Stimulated activated naive CD4-positive, alpha-beta T cell treated with Interleukin-2 at 50 U/mL for 16 hours (primary cell): ENCODE results near the gene ENTPD6.
A peak's percentile ranks its signal among the peaks of the same experiment; 100 is the strongest.
"Not testable (repeated sequence)": the region's sequence is repeated elsewhere in the genome, so short reads cannot be mapped to it uniquely, and the experiment has no call there.

Experiments
- DNase-seq: peaks from one replicate; lab custom pipeline; 2025; lab: John Stamatoyannopoulos, UW

The ENTPD6 gene

DNA sequence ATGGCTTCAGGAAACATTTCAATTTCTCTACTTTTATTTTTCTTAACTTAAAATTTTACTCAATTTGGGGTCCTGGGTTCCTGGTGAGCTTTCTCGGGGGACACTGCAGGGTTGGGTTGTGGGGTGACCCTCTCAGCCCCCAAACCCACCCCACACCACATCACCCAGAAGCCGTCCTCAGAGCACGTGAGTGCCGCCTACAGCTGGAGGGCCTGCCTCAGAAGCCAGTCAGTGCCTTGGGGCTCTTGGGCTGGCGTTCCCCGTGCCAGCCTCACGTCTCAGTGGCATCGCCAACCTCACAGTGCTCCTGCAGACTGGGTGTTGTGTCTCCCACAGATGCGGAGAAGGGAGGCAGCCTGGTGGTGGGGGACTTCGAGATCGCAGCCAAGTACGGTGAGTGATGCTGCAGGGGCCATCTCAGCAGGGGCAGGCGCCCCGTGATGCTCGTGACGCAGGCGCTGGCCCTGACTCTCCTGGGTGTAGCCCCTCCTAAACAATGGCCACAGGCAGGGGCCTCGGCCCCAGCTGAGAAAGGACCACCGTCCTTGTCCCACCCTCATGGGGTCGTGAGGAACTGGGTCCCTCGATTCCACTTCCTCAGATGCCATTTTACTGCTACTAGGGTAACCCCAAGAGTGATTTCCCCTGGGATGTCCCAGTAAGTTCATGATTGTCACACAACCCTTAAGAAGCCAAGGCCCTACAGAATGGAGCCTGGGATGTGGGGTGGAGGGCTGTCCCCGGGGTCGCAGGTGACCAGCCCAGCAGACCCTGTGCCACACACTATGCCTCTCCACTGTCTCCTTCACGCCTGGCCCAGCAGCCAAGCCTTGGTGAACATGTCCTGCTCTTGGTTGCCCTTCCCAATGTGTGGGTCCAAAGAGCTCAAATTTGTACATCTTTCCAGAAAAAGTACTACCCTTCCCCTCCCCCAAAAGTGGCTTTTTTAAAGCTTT is 28.5 kb downstream of the ENTPD6 start:
- no peak for DNase-seq

DNA sequence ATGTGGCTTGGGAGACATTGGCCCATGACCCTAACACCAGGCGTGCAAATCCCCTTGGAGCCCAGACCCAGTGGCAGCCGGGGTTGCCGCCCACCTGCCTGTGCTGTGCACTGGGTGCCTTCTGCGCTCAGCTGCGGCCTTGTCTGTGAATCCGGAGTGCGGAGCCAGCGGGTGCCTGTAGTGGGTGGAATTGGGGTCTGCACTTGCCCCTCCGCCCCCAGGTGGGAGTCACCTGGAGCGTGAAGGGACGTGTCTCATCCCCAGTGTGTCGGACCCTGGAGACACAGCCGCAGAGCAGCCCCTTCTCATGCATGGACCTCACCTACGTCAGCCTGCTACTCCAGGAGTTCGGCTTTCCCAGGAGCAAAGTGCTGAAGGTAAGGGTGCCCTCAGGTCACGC is 29.4 kb downstream of the ENTPD6 start:
- no peak for DNase-seq

DNA sequence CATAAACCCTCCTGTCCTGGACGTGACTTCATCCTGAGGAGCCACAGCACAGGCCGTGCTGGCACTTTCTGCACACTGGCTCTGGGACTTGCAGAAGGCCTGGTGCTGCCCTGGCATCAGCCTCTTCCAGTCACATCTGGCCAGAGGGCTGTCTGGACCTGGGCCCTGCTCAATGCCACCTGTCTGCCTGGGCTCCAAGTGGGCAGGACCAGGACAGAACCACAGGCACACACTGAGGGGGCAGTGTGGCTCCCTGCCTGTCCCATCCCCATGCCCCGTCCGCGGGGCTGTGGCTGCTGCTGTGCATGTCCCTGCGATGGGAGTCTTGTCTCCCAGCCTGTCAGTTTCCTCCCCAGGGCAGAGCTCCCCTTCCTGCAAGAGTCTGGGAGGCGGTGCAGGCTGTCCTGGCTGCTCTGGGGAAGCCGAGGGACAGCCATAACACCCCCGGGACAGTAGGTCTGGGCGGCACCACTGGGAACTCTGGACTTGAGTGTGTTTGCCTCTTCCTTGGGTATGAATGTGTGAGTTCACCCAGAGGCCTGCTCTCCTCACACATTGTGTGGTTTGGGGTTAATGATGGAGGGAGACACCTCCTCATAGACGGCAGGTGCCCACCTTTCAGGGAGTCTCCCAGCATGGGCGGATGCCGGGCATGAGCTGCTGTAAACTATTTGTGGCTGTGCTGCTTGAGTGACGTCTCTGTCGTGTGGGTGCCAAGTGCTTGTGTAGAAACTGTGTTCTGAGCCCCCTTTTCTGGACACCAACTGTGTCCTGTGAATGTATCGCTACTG is 30.3 kb downstream of the ENTPD6 start:
- no peak for DNase-seq

DNA sequence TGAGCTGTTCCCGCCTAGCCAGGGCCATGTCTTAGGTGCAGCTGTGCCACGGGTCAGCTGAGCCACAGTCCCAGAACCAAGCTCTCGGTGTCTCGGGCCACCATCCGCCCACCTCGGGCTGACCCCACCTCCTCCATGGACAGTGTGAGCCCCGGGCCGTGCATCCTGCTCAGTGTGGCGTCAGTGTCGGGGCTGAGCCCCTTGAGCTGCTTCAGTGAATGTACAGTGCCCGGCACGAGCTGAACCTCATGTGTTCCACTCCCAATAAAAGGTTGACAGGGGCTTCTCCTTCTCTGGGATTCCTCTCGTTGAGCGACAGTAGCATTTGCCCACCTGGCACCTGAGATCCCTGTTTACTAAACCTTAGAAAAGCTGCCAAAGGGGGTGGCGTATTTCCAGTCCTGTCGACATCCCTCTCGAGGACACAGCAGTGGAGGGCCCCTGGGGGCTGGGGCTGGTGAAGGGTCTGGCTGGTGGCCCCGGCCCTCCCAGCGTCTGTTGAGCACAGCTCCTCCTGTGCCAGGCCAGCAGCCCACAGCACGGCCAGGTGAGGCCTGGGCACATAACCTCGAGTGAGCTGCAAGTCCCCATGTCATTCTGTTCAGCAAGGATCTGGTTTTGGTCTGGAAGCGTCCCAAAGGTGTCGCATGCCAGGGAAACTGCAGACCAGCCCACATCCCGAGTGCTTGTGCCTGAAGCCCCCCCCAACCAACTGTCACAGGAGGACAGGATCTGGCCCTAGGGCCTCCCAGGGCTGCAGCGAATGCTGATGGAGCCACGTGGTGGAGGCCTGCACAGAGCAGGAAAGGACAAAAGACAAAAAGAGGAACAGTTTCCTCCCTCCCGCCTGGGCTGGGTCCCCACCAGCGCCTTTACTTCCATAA is 31.2 kb downstream of the ENTPD6 start:
- DNase-seq: no peak

DNA sequence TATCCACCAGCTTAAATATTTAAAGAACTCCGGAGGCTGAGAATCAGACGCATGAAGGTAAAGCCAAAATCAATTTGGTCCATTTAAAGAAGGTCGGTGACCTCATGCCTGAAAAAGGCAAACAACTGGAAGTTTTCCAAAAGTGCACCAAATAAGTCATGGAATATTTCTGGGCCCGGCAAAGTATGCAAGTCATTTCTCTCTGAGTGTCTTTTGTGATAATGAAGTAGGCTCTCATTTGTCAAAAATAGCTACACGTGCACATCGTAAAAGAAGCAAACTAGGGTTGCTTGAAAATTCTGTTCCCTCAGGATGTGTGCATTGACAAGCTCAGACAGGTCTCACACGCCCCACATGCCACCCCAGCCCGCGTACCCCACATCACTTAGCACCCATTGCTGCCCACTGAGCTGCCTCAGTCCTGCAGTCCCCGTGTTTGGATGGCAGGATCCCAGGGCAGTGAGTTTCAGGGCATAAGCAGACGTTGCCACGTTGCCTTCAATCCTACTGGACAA is 31.9 kb downstream of the ENTPD6 start:
- no peak for DNase-seq

DNA sequence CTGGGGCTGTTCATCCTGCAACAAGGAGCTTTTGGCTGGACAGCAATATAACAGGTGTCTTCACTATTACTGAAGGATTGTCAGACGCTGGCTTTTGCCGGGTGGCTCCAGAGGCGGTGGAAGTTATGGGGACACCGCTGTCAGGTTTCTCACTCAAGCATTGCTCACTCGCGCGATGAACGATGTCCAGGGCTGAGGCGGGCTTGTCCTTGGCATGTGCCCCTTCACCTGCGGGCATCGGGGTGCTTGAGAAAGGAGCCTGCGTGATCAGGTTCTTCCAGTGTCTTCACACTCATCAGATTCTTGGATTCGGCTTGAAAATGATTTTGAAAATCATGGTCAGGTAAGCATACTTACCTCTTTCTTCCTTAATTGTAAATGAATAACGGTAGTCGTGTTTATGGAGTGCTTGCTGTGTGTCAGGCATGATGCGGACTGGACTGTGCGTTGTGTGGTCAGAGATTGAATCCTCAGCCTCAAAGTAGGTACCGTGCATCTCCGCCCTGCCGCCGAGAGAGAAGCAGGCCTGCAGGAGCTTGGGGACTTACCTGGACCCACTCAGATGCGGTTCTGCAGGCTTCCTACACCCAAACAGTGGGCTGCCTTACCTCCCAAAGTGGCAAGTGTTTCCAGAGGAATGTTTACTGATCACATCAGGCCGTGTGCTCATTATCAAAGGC is 34.1 kb downstream of the ENTPD6 start:
- no peak for DNase-seq

DNA sequence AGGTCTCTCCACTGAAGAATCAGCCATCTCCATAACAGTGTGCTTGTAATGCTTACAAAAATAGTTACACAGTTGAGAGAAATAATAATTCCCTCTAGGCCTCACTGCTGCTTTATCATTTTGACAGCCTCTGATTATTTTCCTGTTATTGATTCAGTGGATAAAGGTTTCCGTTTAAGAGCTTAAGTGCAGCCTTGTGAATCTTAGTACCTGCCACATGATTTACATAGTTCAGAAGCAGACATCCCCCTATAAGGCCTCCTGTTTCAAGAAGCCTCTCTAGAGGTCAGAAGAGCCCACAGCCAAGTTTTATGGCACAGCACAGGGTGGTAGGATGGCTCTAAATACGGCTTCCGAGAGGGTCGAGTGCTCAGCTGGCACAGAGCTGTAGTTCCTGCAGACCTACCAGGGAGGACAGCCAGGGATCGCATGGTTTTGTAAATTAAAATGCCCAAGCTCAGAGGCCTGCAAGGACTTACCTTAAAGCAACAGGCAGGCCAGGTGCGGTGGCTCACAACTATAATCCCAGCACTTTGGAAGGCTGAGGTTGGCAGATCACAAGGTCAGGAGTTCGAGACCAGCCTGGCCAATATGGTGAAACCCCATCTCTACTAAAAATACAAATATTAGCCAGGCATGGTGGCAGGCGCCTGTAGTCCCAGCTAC is 34.8 kb downstream of the ENTPD6 start:
- DNase-seq: no peak

DNA sequence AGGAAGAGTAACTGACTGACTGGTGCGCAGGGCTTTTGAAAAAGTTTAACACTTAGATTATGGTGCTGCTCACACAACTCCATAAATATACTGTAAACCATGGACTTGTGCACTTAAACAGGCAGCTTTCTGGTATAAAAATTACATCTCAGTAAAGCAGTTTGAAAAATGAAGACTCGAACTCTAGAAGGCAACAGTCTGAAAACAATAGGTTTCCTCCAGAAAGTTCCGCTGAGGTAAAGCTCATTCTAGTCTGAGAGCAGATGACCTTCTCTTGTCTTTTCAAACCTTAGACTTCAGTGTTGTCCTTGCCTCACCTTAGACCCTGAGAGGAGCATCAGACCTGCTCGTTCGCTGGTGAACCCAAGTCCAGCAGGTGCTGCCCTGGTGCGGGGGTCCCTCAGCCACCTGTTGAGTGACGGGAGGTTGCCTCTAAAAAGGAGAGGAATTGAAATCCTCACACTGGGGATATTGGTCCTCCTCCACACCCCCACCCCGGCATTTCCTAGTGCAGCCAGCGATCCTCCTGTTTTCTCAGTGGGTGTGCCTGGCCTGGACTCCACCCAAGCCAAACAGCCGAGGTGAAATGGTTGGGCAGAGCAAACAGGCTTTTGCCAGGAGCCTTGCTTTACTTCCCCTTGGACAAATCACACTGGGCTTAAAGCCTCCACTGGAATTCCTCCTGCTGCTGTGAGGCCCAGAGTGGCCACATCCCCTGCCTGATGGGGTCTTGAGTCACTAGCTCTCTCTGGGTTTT is 37.7 kb downstream of the ENTPD6 start:
- no peak for DNase-seq

DNA sequence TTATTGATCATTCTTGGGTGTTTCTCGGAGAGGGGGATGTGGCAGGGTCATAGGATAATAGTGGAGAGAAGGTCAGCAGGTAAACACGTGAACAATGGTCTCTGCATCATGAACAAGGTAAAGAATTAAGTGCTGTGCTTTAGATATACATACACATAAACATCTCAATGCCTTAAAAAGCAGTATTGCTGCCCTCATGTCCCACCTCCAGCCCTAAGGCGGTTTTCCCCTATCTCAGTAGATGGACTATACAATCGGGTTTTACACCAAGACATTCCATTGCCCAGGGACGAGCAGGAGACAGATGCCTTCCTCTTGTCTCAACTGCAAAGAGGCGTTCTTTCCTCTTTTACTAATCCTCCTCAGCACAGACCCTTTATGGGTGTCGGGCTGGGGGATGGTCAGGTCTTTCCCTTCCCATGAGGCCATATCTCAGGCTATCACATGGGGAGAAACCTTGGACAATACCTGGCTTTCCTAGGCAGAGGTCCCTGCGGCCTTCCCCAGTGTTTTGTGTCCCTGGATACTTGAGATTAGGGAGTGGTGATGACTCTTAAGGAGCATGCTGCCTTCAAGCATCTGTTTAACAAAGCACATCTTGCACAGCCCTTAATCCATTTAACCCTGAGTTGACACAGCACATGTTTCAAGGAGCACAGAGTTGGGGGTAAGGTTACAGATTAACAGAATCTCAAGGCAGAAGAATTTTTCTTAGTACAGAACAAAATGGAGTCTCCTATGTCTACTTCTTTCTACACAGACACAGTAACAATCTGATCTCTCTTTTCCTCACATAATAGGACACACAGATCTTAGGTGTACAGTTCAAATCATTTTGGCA is 38.7 kb downstream of the ENTPD6 start:
- DNase-seq: not testable (repeated sequence)

DNA sequence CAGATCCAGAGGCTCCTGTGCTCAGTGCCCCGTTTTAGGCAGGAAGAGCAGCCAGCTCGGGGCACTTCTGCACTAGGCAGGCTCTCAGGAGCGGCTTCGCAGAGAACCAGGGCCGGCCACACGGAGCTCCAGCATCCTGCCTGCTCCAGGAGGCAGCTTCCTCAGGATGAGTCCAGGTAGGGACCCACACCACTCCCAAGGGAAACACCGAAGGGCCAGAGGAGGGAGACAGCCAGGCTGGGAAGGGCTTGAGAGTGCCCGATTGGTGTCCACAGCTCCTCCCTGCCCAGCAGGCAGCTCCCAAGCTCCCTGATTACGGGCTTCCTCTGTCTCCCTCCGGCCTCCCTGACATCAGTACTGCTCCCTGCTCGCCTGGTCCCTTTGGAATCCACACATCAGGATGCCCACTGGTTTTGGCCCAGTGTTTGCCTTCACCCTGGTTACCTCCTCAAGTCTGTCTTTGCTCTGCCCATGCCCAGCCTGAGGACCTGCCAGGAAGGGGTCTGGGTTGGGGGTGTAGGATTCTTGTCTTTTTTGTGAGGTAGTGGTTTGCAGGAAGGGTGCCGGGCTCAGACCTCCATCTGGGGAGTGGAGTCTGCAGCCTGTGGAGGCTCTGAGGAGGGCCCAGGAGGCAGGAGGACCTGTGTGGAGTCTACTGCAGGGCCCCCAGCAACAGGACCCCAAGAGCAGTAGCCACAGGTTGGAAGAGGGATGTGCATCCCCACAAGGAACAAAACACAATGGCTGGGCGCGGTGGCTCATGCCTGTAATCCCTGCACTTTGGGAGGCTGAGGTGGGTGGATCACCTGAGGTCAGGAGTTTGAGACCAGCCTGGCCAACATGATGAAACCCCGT is 41.2 kb downstream of the ENTPD6 start:
- DNase-seq: no peak

DNA sequence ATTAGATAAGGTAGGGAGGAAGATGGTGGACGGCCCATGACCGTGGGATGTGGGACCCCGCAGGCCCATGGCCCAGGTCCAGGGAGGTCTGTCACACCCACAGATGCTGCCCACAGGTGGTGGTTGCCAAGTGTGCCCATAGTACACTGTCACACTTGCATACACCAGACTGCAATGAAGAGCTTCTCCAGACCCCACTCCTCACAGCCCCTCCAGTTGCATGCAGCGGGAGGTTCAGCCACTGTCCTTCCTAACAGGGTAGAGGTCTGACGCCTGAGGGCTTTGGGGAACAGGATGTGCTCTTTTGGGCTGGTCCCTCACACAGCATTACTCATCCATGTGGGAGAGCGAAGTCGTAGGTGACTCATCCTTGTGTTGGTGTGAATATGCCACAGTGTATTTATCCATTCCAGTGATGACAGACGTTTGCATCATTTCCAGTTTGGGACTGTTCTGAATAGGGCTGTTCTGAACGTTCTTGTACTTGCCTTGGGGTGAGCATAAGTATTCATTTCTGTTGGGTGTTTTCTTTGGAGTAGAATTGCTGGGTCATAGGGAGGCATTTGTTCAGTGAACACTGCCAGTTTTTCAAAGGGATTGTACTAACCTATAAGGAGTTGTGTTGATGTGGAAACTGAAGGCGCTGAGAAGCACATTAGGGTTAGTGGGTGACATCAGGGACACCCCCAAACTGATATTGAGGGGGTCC is 42.3 kb downstream of the ENTPD6 start:
- DNase-seq: peak; percentile 55

DNA sequence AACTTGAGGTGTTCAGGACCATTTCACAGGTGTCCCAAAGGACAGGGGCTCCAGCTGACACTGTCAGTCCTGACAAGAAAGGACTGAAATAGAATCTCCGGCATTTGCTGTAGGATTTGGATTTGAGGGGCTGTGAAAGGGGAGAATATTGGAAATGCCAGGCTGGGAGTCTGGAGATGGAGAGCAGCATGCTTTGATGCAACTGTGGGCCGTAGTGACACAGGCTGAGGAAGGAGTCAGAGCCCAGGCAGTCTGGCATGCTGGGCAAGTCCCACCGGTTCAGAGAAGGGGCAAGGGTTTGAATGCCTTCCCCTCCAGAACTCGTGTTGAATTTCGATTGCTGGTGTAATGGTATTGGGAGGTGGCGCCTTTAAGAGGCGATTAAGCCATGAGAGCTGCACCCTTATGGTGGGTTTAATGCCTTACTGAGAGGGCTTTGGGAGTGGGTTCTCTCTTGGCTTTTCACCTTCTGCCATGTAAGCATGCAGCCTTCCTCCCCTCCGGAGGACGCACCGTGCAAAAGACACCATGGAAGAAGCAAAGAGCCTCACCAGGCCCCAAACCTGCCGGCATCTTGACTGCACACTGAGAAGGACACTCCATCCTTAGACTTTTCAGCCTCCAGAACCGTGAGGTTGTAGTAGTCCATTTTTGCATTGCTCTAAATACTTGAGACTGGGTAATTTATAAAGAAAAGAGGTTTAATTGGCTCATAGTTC is 43.0 kb downstream of the ENTPD6 start:
- DNase-seq: no peak

DNA sequence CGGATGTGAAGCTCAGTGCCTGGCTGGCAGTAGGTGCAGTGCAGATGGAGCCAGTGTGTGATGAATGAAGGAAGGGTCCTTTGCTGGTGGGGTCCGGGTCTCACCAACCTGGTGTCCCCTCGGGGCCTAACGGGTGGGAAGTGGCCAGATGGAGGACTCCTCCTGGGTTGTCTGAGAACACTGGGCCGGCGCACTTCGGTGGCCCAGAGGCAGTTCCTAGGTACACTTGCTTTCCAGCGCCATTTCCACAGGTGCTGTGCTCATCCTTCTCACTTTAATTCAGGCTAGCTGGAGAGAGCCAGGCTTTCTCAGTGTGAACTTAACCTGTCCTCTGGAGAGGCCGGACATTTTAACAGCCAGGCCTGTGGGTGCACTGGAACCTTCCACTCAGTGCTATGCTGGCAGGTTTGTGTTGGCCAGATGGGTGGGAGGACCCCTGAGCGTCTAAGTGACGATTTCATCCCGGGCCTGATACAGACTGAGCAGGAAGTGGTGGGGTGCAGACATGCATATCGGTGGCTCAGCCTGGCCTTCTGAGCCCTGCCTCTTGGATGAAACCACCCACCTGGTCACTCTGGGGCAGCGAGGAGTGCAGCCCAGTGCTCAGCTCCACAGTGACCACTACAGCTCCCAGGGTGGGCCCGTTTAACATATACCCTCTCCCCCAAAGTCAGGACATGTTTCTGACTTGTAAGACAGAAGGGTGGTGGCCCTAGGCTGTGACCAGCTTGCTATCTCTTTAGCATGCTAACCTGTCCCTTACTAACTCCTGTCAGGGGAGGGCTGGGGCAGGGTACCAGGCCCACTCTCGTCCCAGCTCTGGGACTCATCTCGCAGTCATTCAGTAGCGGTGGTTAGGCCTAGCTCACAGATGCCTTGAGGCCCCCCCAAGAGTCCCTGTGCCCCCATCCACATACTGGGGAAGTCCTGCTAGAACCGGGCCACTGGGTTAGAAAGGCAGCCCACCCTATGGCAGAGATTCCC is 44.2 kb downstream of the ENTPD6 start:
- DNase-seq: no peak

DNA sequence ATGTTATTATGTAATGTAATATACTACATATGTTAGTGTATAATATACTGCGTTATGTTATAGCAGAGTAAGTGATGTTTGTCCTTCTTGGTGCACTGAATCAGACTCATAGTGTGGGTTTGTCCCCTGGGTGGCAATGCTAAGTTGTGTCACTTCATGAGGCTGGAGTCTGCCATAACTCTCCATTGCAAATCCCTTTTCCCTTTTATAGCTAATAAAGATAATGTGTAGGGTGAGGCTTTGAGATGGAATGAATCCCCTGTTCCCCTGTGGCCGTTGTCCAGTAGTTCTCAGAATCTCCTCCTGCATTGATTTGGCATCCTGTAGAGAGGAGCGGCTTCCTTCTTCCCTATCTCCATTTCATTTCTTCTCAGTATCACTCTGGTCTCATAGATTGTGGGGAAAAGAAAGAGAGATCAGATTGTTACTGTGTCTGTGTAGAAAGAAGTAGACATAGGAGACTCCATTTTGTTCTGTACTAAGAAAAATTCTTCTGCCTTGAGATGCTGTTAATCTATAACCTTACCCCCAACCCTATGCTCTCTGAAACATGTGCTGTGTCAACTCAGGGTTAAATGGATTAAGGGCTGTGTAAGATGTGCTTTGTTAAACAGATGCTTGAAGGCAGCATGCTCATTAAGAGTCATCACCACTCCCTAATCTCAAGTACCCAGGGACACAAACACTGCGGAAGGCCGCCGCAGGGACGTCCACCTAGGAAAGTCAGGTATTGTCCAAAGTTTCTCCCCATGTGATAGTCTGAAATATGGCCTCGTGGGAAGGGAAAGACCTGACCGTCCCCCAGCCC is 45.5 kb downstream of the ENTPD6 start:
- not testable (repeated sequence) for DNase-seq

DNA sequence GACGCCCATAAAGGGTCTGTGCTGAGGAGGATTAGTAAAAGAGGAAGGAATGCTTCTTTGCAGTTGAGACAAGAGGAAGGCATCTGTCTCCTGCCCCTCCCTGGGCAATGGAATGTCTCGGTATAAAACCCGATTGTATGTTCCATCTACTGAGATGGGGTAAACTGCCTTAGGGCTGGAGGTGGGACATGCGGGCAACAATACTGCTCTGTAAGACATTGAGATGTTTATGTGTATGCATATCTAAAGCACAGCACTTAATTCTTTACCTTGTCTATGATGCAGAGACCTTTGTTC is 46.1 kb downstream of the ENTPD6 start:
- not testable (repeated sequence) for DNase-seq
